GM12865 (cell line): ENCODE measurements around the gene UBTD1.

Experiments
- DNase-seq: peaks from one replicate; pipeline ENCODE4 v3.0.0; 2010; ENCODE audit warnings: low read depth
- H3K4me3 ChIP-seq: 2 replicates; pipeline ENCODE4 v1.5.1; 2011; ENCODE audit warnings: mild to moderate bottlenecking, low read depth, low read length, control low read depth
- CTCF ChIP-seq: IDR thresholded peaks from 2 replicates; pipeline ENCODE4 v1.5.1; 2011; ENCODE audit warnings: low read length, control low read depth, low read depth, inconsistent platforms; ENCODE audit not compliant: insufficient read depth; ENCODE audit errors: missing control alignments

UBTD1 gene

GRCh38 chr10:97498841-97499560 is at the start of gene UBTD1:
UBTD1 (plus strand) TSS chr10:97498924; CDS start chr10:97499204, 280 bp downstream.
- peak; percentile 18 for DNase-seq
- H3K4me3 ChIP-seq: peak within 1 kb of the TSS; percentile 94
- no peak for TF ChIP-seq CTCF

GRCh38 chr10:97450828-97451227 is 47.9 kb upstream of the UBTD1 start:
- DNase-seq: no peak
- H3K4me3 ChIP-seq: no peak overlapping the region

GRCh38 chr10:97451605-97452004 is 47.1 kb upstream of the UBTD1 start:
- DNase-seq: no peak
- TF ChIP-seq CTCF: no peak
- no peak overlapping the region for H3K4me3 ChIP-seq

More at GRCh38 chr10:97450828-97451227, 47.9 kb upstream of the UBTD1 start:
- TF ChIP-seq CTCF: no peak

GRCh38 chr10:97452352-97452751 is 46.4 kb upstream of the UBTD1 start:
- TF ChIP-seq CTCF: no peak
- no peak for DNase-seq
- H3K4me3 ChIP-seq: no peak overlapping the region

- DNase-seq: no peak
- H3K4me3 ChIP-seq: no peak overlapping the region
- TF ChIP-seq CTCF: no peak
These were observed 44.2 kb upstream of the UBTD1 start for GRCh38 chr10:97454330-97455036.

GRCh38 chr10:97456034-97456685 is 42.6 kb upstream of the UBTD1 start:
- H3K4me3 ChIP-seq: no peak overlapping the region
- TF ChIP-seq CTCF: no peak
- no peak for DNase-seq

- TF ChIP-seq CTCF: no peak
- H3K4me3 ChIP-seq: no peak overlapping the region
- no peak for DNase-seq
These were observed 42.0 kb upstream of the UBTD1 start for GRCh38 chr10:97456686-97457065.
